ENCODE measurements around the gene KCNJ14.

GRCh38 chr19:48496959-48497727 is 41.8 kb downstream of the KCNJ14 start:
- TF ChIP-seq RNF2 (IDR thresholded peaks at IDR 0.05; ENCODE audit: borderline replicate concordance, low read depth, low read length, missing control alignments, poor library complexity, severe bottlenecking) (no peak), YY1 (IDR thresholded peaks at IDR 0.05; ENCODE audit: low read depth, low read length) (no peak), TAF1 (IDR thresholded peaks at IDR 0.05; ENCODE audit: low read depth, low read length) (no peak), POLR2A (IDR thresholded peaks at IDR 0.05; ENCODE audit: control extremely low read depth in 1 of 2, low read depth in 2 of 2, low read length in 2 of 2) (no peak; a peak in 1 of 3 replicates), CTCF (IDR thresholded peaks at IDR 0.05; ENCODE audit: control extremely low read depth in 1 of 3, insufficient read depth in 1 of 3, low read depth in 1 of 3, low read length in 3 of 3) (no peak)

Measured in H1 (cell line).